Stimulated activated CD4-positive, alpha-beta T cell treated with anti-CD3 and anti-CD28 coated beads, Interleukin-15, amount 100 ng/mL, for 24 hours (primary cell): ENCODE measurements around the gene HOXB5.

Experiments used
- DNase-seq: peaks from one replicate; pipeline ENCODE4 v3.0.0-alpha.2; 2020

The HOXB5 gene

DNA sequence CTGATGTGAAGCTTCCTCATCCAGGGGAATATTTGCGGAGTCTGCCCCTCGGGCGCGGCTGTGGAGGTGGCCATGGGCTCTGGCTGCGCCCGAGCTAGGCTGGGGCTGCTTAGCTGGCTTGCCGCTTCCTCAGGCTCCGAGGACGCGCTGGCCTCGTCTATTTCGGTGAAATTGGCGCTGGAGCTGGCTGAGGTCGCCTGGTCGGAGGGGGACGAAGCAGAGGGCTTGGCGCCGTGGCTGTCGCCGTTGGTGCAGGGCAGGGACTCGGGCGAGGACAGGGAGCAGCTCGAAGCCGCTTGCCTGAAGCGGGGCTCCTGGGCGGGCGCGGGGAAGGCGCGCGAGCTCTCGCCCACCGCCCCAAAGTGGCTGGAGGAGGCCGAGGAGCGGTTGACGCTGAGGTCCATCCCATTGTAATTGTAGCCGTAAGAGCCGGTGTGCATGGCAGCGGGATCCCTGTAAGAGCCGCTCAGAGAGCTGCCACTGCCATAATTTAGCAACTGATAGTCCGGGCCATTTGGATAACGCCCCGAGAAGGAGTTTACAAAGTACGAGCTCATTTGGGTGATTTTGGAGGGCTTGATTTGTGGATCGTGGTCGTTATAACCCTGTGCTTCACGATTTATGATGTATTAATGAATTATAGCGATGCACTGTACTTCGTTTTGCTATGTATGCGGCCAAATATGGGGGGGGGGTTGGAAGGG, at the start of gene HOXB5:
Gene HOXB5, minus strand, starts transcription at position 654 of the 704 bp plus-strand sequence. Its CDS starts 97 bp downstream, at position 557.
- DNase-seq: peak; percentile 54

DNA sequence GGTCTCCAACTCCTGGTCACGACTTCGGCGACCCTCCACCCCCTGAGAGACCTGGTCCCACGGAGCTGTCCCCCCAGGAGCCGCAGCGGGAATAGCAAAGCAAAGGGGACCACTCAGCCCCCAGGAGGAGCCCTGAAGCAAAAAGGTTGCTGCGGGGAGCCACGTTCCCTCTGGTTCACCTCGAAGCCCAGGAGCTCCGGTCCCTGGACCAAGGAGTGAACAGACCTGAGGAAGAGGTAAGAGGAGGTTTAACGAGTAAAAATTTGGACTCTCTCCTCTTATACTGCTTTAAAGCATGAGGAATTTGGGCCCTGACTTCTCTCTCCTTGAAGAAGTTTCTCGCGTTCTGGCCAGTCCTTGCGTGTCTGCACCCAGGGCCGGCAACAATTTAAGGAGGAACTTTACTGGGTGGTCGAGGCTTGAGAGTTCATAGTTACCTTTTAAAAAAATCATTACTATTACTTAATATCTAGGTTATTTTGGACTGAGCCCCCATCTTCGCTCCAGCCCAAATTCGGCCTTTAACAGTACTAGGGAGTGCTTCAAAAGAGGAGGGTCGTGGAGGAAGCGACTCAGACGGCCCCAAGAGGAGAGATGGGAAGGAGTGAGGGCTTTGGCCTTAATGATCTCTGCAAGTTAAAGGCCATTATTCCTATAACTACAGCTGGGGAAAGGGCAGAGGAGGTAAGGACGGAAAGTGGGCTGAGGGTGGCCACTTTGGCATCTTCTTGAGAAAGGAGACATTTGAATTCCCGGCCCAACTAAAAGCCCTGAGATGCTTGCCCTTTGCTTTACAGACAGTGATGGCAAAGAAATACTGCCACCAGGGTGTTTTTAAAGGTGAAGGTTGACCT, 49.5 kb upstream of the HOXB5 start:
- no peak for DNase-seq

DNA sequence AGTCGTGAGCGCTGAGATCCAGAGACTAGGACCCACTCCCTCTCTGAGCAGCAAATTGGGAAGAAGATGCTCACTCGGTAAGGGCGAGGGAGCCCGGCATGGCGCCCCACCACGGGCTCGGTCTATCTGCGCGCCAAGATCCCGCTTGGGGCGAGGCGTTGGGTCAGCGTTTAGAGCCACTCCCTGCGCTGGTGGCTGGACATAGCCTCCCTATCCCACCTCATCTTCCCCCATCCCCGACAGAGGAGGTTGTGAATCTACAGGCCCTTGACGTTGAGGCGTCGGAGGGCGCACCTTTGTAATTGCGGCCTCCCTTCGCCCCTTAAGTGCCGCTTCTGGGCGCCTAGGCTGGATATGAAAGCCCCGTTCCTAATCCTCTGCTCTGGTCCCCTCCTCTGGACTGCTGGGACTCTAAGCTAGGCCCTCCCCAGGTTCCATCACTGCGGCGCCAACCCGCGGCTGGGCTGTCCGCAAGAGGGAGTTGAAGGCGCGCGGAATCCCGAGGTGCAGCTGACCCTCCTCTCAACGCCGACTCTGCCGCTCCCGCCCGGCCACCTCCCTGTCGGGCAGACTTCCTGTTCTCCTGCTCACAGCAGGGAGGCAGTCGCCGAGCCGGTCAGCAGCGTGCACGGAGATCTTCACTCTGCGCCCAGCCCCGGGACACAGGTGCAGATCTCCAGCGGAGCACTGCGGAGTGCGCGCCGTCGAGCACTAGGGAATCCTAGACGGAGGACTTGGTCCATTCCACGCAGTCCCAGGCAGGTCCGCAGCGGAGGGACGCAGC, 48.7 kb upstream of the HOXB5 start:
- no peak for DNase-seq

DNA sequence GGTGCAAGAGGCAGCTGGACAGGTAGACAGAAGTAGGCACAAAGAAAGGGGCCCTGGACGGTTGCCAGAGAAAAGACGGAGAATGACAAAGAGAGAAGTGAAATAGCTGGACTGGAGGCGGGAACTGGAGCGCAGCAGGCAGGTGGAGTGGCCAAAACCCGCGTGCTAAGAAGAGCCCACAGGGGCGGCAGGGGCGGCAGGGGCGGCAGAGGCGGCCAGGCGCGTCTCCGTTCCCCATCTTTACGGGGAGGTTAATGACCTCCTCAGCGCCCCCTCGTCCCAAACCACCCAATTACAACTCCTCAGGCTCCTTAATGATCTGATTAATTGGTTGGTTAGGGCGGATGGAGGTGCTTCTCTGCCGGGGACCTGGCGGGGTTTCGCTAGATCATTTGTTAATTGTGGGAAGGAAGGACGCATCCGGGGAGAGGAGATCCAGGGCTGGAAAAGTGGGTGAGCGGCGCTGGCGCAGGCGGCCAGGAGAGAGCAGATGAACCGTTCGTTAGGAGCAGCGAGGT, 48.0 kb upstream of the HOXB5 start:
- no peak for DNase-seq

DNA sequence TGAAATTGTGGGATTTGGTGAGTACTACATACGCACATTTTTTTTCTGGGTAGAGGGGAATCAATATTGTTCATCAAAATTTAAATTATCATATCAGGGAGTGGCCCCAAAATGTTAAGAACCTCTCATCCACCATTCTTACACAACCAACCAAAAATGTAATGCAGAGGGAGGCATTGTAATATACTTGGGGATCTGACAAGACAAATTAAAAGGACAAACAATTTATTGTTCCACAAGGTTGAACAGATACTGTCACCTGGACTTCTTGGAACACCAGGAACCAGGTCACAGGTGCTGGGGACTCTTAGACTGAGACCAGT, 47.2 kb upstream of the HOXB5 start:
- DNase-seq: no peak

DNA sequence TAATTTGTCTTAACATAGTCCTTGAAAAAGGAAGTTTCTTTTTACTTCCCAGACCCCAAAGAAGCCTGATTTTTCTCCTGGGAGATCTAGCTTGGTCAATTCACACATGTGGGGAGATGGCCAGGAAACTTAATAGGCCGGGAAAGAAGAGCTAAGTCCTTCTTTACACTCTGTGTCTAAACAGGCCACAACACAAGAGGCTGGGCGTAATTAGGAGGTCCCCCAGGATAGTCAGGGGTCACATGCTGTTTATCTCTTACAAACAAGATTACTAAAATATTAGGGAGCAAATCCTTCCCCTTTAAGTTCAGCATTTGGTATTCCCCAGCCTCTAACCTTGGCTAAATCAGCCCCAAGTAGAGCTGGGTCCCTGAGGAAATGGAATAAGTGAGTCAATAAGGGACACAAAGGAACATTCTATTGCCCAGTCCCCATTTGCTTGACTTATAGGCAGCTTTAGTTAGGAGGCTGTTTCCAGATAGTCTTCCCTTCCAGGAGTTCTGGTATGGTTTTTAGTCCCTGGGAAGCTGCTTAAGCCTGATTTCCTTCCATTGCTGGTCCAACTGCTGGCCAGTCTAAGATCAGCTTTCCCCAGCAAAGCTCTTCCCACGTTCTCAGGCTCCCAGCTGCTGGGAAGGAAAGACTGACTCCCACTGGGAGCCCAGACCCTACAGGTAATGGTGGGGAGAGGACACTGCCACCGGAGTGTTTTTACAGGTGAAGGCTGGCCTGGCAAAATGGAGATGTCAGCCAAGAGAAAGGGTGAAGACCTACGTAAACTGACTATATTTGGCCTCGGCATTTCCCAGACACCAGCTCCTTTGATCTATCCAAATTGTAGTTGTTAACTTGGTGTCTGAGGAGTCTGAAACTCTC, 46.6 kb upstream of the HOXB5 start:
- no peak for DNase-seq

DNA sequence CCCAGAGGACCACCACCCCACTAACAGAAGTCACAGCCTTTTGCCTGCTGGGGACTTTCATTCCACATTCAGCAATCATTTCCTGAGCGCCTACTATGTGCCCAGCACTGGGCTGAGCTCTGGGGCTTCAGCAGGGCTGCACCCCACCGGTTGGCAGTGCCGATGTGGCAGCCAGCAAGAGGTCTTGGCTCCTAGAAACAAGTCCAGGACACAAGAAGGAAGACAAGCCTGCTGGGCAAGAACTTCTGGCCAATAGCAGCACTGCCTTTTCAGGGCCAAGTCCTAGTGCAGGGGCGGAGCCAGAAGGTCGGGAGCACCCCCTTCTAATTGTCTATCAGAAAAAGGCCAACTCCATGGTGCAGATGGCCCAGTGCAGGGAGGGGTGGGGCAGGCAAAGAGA, 45.6 kb upstream of the HOXB5 start:
- no peak for DNase-seq

DNA sequence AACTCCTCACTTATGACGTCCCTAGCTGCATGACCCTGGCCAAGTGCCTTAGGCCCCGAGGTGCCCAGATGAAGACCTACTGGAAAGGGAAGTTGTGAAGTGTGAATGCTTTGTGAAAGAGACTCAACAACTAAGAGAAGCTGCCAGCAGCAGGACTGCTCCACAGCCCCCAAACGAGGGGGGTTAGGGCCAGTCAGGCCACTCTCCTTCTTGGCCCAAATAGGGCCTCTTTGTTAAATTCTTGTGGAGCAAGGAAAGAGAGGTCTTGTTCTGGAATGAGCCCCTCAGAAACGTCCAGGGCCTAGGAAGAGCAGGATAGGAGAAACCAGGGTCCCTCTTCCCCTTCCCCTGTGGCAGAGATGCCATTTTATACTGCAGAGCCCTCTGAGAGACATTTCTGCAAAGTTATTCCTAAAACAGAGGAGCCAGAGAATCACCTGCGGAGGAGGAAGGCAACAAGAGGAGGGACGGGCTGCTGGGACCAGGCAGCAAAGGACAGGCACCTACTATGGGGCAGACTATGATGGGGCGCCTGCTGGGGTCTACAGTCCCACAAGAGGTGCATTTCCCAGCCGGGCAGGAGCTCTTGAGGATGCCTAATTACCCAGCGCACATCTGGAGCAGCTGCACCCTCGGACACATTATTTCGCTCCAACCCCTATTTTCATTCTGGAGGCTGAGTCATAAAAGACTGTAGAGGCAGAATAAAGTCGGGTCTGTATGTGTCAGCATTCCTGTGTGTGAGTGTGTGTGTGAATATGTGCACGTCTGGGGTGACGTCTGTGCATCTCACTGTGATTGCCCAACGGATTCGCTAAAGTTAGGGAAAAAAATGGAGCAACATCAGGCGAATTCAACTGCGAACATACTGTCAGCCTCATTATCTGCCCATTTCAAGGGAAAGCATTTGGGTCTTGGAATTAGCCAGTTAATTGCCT, 44.0 kb upstream of the HOXB5 start:
- DNase-seq: no peak

DNA sequence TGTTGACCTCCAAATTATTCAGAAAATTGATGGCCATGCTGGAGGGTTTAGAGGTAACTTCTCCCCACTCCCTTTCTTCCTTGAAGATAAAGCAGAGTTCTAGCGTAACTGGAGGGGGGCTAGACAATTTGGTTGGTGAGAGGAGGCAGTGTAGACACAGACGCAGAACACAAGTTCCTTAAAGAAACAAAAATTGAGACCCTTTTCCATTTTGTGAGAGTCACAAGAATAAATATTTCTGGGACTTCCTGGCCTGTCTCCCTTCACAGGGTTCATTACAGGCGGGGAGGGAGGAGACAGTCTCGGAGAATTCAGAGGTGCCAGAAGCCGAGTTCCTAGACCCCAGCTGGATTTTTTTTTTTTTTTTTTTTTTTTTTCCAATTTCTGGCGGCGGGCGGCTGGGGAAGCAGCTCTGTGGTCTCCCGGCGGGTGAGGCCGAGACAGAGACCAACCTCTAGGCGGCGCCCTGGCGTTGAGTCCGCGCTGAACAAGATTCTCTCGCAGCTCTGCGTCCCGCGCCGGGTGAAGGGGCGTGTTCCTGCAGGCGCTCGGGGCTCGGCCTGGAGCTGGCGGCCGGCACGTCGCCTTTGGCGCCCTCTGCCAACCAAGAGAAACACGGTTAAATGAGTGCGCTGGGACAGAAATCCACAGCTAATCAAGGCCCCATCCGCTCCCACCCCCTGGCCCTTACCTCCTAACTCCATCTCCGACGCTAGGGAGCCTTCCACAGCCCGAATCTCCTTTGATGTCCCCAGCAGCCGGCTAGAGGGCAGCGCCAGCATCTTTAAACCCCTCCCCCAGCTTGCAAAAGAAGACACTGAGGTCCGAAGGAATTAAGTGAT, 42.8 kb upstream of the HOXB5 start:
- peak; percentile 91 for DNase-seq

DNA sequence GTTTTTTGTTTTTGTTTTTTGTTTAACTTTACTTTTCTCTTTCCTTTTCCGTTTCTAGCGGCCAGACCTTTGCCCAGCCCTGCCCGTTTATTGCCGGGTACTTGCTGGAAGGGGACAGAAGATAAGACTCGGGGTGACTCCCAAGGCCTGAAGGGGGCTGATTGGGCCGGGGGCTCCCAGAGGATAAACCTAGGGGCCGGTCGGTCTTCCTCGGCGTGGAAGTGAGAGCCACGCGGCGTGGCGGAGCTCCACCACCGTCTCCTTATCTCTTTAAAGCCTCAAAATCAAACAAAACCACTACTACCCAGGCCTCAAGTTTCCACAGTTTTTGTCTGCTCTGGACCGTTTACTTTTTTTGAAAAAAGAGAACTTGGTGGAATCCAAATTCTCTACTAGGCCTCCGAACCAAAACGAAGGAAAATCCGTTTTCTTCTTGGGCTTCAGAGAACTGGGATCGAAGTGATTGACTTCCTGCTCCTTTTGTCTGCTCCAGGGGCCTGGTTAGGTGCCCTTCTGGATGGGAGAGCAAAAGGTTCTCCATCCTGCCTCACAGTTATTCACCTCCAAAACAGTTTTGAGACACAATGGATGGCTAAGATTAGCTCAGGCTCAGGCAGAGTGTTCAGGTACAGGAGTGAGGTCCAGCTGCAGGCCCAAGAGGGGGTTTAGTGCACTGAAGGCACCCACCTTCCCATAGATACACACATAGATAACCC, 41.1 kb upstream of the HOXB5 start:
- DNase-seq: no peak

DNA sequence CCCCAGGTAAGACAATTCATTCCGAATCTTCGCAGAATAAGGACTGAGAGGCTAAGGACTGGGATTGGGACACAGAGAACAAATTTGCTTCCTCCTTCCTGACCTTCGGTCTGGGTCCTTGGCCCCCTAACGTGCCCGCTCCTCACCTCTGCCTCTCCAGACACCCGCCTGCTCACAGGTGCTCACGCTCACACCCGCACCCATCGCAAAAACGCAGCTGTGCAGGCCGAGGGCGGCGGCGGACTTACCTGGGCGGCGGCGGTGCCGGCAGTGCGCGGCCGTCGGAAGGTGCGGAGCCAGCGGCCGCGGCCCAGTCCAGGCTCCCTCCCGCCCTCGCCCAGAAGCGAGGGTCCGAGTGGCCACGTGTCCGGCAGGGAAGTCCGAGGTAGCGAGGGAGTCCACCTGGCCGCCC, 39.7 kb upstream of the HOXB5 start:
- DNase-seq: no peak

DNA sequence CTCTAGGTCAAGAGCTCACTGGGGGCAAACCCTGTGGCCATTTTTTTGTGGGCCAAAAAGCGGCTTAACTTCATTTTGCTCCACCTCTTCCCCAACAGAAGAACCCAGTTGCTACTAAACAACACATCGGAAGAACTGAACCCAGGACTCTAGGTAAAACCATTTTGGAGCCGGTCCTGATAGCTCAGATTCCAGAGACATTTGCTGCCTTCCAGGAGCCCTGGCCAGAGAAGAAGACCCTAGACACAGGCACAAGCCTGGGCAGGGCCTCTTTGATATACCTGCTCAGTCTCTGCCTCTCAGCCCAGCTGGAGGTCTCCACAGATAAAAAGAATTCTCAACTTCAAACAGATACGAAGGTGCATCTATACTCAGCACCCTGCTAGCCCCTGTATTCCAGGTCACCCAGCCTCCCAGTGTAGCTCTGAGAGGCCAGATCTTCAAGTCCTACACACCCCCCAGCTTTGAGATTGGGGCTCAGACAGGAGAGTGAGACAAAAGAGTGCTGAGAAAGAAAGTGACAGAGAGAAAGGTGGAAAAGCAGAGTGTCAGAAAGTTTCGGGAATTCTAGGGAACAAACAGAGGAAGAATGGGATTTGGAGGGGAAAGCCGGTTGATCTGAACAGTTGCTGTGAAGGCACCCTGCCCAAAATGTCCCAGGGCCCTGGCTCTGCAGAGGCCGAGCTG, 39.1 kb upstream of the HOXB5 start:
- no peak for DNase-seq

DNA sequence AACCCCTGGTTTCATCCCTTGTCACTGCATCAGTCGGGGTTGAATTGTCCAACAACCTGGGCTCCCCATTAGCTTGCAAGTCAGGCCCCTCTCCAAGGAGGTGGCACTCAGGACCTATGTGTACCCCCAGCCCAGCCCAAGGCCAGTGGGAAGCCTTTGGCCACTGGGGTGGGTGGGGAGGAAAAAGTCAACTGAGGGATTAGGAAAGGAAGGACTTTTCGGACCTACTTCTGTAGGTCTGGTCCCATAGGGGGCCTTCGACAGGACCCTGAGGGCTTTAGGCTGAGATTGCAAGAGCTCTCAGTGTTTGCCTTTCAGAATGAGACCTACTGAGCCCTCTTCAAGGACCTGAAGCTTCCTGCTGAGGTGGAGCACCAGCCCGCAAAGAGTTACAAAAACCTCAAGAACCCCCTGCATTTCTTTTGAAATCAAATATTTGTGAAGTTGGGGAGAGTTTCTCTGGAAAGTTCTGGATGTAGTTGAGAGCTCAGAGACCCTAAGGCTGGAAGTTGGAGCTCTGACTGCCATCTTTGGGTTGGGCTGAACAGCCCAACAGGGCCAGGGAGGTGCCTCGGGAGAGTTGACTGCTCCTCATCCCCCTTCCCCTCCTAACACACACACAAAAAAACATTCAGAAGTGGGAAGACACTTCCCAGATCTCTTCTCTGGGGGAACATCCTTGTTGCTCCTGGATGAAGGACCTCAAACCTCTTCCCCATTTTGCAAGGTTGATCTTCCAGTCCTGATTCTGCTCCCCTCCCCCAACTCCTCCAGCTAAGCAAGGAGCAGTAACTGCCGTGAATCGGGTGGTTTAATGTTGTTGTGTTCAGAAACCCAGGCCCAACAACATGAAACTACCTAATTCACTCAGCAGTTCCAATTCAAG, 38.4 kb upstream of the HOXB5 start:
- no peak for DNase-seq

DNA sequence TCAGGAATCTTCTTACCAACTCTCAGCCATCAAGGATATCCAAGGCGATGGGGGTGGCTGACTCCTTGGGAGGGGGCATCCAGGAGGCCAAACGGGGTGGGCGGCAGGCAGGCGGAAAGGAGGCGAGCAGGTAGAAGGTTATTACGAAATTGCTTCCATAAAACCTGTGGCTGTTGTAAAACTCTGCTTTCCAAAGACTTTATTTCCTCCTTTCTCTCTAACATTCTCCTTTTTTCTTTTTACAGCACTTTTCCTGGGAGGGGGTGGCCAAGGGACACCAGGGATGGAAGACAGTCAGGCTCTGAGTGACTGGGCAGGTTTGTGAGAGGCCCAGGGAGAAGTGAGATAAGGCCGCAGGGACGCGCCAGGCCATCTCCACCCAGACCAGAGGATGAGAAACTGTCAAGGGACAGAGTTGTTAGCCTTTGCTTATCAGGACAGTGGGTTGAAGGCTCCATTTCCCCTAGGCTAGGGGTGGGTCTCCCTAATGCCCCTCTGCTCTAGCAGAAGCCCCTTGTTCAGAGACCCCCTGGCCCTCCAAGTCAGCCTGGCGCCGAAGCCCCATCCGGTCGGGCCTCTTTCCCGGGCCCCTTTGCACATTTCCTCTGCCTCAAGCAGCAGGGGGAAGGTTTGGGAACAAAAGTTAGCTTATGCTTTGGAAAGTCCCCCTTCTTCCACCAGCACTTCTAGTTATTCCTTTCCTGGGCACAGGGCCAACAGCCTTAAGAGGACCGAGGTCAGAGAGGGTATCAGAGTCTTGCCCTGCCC, 37.5 kb upstream of the HOXB5 start:
- no peak for DNase-seq

DNA sequence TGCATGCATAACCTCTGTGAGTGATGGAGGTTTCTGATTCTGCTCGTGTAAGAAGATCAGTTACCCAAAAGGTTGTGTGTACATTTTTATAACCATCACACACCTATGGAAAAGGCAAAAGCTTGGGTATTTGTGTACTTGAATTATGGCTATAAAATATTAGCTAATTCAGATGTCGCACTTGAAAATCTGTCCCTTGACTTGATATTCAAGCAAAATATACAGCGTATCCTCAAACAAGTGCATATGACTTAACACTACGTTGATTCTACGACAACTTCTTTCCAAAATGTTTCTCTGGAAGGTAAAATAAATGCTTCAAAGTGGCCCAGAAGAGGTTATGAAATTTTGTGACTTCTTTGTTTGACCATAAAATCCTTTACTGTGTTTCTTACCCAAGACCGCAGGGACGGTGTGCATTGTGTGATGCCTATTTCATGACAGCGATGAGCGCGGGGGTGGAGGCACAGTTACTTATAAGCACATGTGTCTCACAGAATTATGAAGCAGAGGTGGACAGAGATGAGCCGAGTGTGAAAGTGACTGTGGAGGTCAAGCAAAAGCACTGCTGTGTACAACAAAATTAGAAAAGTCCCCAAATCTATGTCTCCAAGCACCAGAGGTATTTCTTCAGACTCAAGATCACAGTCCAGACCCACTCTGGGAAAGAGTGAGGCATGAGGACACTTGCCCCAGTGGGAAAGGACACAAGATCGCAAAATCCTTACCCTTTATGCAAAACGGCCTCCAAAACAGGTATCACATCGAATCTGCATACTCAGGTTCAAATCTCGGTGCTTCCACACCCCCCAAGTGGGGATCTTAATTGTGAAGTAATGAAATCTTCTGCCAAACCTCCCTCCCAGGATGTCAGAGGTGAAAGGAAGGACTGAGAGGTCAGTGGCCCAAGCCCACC, 36.7 kb upstream of the HOXB5 start:
- DNase-seq: no peak

DNA sequence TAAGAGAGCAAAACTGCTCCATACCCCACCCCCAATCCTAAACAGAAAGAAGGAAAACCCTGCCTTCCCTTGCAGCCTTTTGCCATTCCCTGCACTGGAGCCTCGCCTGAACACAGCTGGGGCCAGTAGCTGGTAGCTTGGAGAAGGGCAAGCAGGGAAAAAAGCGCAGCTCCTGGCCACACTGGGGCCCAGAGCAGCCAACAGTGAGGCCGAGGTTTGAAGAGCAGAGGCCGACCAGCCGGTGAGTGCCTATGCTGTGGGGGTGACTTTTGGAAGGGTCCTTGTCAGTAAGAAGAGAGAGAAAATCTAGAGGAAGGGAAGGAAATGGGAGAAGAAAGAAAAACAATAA, 35.8 kb upstream of the HOXB5 start:
- DNase-seq: no peak
